ENCODE results near the gene CD38. TPM values are rescaled to one million over a fixed set of nuclear protein-coding genes. Genes with fewer than 3 reads are reported as not detected.

The CD38 gene
- total RNA-seq, 1 donor from 2014 or later, result 103 TPM

DNA sequence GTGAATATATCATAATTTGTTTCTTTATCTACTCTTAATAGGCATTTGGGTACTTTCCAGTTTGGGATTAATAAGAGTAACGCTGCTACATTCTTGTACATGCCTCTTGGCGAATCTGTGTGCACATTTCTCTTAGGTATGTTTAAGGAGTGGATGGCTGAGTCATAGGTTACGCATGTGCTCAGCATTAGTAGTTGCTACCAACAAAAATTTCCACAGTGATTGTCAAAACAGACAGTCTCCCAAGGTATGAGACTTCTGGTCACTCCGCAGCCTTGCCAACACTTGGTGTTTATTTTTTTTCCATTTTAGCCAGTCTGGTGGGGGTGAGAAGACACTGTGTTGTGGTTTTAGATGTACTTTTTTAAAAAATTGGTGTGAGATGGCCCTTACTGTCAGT, 115.8 kb downstream of the CD38 start:
- intact Hi-C loops (cut with micrococcal nuclease), result no loop called here

DNA sequence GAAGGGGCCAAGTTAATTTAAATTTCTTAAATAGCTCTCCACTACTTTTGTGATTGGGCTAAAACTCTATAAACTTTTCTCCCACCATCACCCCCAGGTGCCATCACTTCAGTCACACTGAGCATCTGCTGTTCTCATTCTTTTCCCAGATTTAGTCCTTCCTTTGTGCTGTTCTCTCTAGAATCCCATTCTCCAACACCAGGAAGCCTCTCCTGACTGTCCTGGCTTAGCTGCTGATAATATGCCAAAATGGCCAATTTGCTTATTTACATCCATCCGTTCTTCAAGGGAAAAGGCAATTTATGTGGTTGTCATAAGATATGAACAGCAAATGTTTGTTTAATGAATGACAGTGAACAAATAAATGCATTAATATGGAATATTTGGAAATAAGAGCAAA, 116.3 kb downstream of the CD38 start:
- no peaks in the 10 kb centered on the region for H3K36me3 Mint-ChIP-seq (ENCODE audit: low read depth)
- no peak for DNase-seq
- peaks cover 22% of the 10 kb centered on the region for H3K27me3 Mint-ChIP-seq
- no peaks in the 10 kb centered on the region for H3K9me3 Mint-ChIP-seq
- intact Hi-C loops (cut with micrococcal nuclease), result no loop called here
- no peak overlapping the region for H3K4me3 Mint-ChIP-seq
- H3K4me1 Mint-ChIP-seq, result no peaks in the 10 kb centered on the region
- H3K27ac Mint-ChIP-seq, result no peak overlapping the region

More for the DNA sequence above, 115.8 kb downstream of the CD38 start:
- no peaks in the 10 kb centered on the region for H3K4me1 Mint-ChIP-seq
- H3K27me3 Mint-ChIP-seq, result peaks cover 20% of the 10 kb centered on the region
- H3K9me3 Mint-ChIP-seq, result no peaks in the 10 kb centered on the region
- H3K4me3 Mint-ChIP-seq, result no peak overlapping the region
- DNase-seq, result no peak
- H3K27ac Mint-ChIP-seq, result no peak overlapping the region
- no peaks in the 10 kb centered on the region for H3K36me3 Mint-ChIP-seq (ENCODE audit: low read depth)

DNA sequence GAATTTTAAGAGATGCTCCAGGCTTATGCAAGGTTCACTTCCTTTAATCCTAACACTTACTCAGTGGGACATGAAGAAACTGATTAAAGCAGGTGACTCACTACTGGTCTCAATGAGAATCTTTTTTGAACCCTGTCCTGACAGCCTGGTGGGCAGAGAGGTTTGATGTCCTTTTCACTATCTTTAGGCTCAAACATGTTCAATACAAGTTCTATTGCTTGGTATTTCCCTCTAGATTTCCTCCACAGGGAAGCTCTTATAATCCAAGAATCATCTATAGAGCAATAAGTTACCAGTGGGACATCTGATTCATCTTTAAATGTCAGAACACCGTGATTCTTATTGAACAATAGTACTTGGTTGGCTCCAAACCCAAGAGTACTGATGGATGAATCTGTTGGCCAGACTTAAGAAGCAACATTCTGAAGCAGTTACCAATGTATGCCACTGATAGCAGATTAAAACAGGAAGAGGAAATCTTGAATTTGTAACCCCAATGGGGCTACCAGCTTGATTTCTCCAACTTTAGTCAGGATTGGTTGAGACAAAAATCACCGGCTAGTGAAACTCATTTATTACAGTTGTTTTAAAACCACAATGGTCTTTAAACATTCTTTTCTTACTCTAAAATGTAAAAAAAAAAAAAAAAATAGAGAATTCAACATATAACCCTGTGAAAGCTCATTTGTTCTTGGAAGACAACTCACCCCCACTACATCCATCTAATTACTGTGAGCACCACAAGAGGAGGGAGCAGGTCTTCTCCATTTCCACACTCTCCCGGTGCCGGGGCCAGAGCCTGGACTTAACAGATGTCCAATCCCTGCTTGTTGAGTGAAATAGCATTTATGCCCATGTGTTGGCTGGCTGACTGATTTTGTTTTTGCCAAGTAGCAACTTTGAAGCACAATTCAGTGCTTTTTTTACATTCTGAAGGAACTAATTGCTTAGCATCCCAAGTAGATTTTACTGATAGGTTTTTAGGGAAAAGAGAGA, 117.1 kb downstream of the CD38 start:
- H3K27ac Mint-ChIP-seq, result no peak overlapping the region
- H3K4me3 Mint-ChIP-seq, result no peak overlapping the region
- no peaks in the 10 kb centered on the region for H3K4me1 Mint-ChIP-seq
- DNase-seq, result no peak
- H3K36me3 Mint-ChIP-seq (ENCODE audit: low read depth), result no peaks in the 10 kb centered on the region
- intact Hi-C loops (cut with micrococcal nuclease), result no loop called here
- no peaks in the 10 kb centered on the region for H3K9me3 Mint-ChIP-seq
- peaks cover 24% of the 10 kb centered on the region for H3K27me3 Mint-ChIP-seq

DNA sequence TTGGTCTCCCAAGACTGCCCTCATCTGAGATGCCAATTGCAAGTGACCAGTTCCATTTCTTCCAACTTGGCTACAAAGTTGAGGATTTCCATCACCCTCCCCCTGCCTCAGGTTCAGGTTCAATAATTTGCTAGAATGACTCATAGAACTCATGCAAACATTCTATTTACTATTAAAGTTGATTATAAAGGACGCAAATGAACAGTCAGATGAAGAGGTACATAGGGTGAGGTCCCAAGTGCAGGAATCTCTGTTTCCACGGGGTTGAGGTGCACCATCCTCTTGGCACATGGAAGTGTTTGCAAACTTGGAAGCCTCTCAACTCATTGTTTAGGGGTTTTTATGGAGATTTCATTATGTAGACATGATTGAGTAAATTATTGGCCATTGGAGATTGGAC, 119.4 kb downstream of the CD38 start:
- Mint-ChIP-seq H3K9me3 (no peaks in the 10 kb centered on the region), H3K4me1 (peaks cover 4% of the 10 kb centered on the region), H3K27ac (no peak overlapping the region), H3K36me3 (ENCODE audit: low read depth) (no peaks in the 10 kb centered on the region), H3K27me3 (peaks cover 25% of the 10 kb centered on the region), H3K4me3 (no peak overlapping the region)
- intact Hi-C loops (cut with micrococcal nuclease), result no loop called here
- DNase-seq, result no peak

DNA sequence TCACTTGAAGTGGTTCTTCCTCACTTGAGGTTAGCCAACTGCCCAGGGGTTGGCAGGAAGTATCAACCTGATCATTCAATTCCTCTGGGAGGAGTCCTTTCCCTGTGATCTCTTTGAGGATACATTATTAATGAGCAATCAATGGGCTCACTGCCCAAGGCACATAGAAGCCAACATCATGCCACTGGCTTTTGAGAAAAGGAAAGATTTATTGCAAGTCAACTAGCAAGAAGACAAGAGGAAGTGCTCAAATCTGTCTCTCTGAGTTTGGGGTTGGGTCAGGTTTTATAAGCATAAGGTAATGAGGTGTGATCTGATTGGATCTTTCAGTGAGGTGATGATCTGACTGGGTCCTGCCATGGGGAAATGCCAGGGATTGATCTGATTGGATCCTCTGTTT, 120.8 kb downstream of the CD38 start:
- H3K4me3 Mint-ChIP-seq, result no peak overlapping the region
- H3K36me3 Mint-ChIP-seq (ENCODE audit: low read depth), result no peaks in the 10 kb centered on the region
- no peak overlapping the region for H3K27ac Mint-ChIP-seq
- intact Hi-C loops (cut with micrococcal nuclease), result no loop called here
- peaks cover 26% of the 10 kb centered on the region for H3K27me3 Mint-ChIP-seq
- DNase-seq, result no peak
- peaks cover 5% of the 10 kb centered on the region for H3K4me1 Mint-ChIP-seq
- no peaks in the 10 kb centered on the region for H3K9me3 Mint-ChIP-seq

DNA sequence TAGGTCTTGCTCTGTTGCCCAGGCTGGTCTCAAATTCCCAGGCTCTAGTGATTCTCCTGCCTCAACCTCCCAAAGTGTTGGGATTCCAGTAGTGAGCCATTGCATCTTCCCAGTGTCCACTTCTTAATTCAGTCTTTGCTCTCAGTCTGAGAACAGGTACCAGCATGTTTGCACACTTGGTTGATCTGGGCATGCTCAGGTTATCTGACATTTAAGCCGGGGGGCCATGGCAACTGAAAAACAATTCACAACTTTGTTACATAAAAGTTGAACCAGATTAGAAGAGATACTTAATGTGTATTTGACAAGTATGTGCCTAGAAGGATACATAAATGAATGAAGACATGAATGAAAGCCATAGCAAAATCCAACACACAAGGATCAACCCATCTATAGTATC, 121.4 kb downstream of the CD38 start:
- Mint-ChIP-seq H3K4me1 (peaks cover 5% of the 10 kb centered on the region), H3K36me3 (ENCODE audit: low read depth) (no peaks in the 10 kb centered on the region), H3K27ac (no peak overlapping the region), H3K9me3 (no peaks in the 10 kb centered on the region), H3K4me3 (no peak overlapping the region), H3K27me3 (peaks cover 24% of the 10 kb centered on the region)
- no peak for DNase-seq
- intact Hi-C loops (cut with micrococcal nuclease), result no loop called here

DNA sequence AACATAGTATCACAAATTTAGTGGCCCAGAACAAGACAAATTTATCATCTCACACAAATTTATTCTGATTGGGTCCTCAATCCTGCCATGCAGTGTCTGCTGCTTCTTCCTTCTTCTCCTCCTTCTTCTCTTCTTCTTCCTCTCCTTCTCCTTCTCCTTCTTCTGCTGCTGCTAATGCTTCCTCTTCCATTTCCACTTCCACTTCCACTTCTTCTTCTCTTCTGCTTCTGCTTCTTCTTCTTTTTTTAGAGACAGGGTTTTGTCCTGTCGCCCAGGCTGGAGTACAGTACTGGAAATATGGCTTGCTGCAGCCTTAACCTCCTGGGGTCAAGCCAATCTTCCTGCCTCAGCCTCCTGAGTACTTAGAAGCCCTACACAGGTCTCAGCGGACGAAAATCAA, 122.9 kb downstream of the CD38 start:
- peaks cover 5% of the 10 kb centered on the region for H3K4me1 Mint-ChIP-seq
- intact Hi-C loops (cut with micrococcal nuclease), result no loop called here

DNA sequence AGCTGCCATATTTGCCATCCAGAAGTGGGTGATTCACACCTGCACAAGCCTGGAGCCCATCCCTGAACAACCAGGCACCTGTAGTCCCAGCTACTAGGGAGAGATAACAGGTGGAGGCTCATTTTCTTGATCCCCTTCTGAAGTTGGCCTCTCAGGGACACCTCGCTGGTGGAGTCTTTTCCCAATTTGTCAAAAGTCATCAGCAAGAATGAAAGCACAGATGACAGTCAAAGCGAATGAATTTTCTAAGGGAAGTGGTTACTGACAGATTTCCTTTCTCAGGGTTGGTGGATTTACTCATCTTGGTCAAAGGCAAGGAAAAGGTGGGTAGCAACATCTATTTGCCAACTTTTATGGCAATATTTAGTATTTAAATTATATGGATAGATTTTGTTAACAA, 123.9 kb downstream of the CD38 start:
- H3K27ac Mint-ChIP-seq, result no peak overlapping the region
- H3K27me3 Mint-ChIP-seq, result peaks cover 19% of the 10 kb centered on the region
- H3K36me3 Mint-ChIP-seq (ENCODE audit: low read depth), result no peaks in the 10 kb centered on the region
- H3K4me3 Mint-ChIP-seq, result no peak overlapping the region
- no peak for DNase-seq
- intact Hi-C loops (cut with micrococcal nuclease), result no loop called here
- H3K9me3 Mint-ChIP-seq, result no peaks in the 10 kb centered on the region
- H3K4me1 Mint-ChIP-seq, result peaks cover 5% of the 10 kb centered on the region

More for the DNA sequence above, 122.9 kb downstream of the CD38 start:
- no peaks in the 10 kb centered on the region for H3K36me3 Mint-ChIP-seq (ENCODE audit: low read depth)
- H3K9me3 Mint-ChIP-seq, result no peaks in the 10 kb centered on the region
- H3K27ac Mint-ChIP-seq, result no peak overlapping the region
- peaks cover 21% of the 10 kb centered on the region for H3K27me3 Mint-ChIP-seq
- no peak overlapping the region for H3K4me3 Mint-ChIP-seq
- DNase-seq, result no peak

DNA sequence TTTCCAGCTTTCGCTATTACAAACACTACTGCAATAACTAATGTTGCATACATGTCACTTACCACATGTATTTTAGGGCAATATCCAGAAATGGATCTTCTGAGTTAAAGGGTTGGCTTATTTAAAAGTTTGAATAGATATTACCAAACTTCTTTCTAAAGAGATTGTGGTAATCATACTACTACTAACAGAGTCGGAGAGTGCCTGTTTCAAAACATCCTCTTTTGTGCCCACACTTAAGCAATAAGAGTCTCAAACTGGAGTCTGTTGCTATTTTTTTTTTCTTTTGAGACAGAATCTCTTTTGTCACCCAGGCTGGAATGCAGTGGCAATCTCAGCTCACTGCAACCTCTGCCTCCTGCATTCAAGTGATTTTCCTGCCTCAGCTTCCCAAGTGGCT, 124.6 kb downstream of the CD38 start:
- no peak for DNase-seq
- Mint-ChIP-seq H3K4me1 (peaks cover 5% of the 10 kb centered on the region), H3K27me3 (peaks cover 17% of the 10 kb centered on the region), H3K4me3 (no peak overlapping the region), H3K27ac (no peak overlapping the region), H3K9me3 (no peaks in the 10 kb centered on the region), H3K36me3 (ENCODE audit: low read depth) (no peaks in the 10 kb centered on the region)
- intact Hi-C loops (cut with micrococcal nuclease), result no loop called here

Other genes starting within 250 kb of the CD38 start
- 28.9 and 31.2 TPM in 2 replicates for gene FBXL5, start 123.0 kb upstream of the CD38 start, total RNA-seq
- 6.0 and 9.9 TPM in 2 replicates for gene FAM200B, start 96.5 kb upstream of the CD38 start, total RNA-seq
- gene BST1, start 75.3 kb upstream of the CD38 start, total RNA-seq, result 0.12 and 0.72 TPM in 2 replicates
- not detected in 2 replicates for gene FGFBP1, start 160.4 kb downstream of the CD38 start, total RNA-seq
- gene FGFBP2, start 184.8 kb downstream of the CD38 start, total RNA-seq, result 1.8 and 2.0 TPM in 2 replicates